Activated CD4-positive, CD25-positive, alpha-beta regulatory T cell treated with anti-CD3 and anti-CD28 coated beads, Interleukin-2, amount 50 U/mL, for 72 hours (primary cell): Measurements from ENCODE around the gene MICU2.
"Not testable (repeated sequence)": the region's sequence is repeated elsewhere in the genome, so short reads cannot be mapped to it uniquely, and the experiment has no call there.

Source experiments
- DNase-seq: peaks from one replicate; pipeline ENCODE4 v3.0.0; 2021

The MICU2 gene

GRCh38 chr13:21590665-21591456 is 13.1 kb downstream of the MICU2 start:
- not testable (repeated sequence) for DNase-seq

GRCh38 chr13:21590231-21590630 is 13.7 kb downstream of the MICU2 start:
- DNase-seq = no peak

- not testable (repeated sequence) for DNase-seq
These were observed 14.5 kb downstream of the MICU2 start for GRCh38 chr13:21589510-21589909.

- DNase-seq = not testable (repeated sequence)
These were observed 15.6 kb downstream of the MICU2 start for GRCh38 chr13:21588411-21588810.

GRCh38 chr13:21584973-21585592 is 18.9 kb downstream of the MICU2 start:
- no peak for DNase-seq

- DNase-seq = no peak
These were observed 20.5 kb downstream of the MICU2 start for GRCh38 chr13:21583478-21583877.

GRCh38 chr13:21580736-21581135 is 23.2 kb downstream of the MICU2 start:
- DNase-seq = no peak

- no peak for DNase-seq
These were observed 24.1 kb downstream of the MICU2 start for GRCh38 chr13:21579754-21580316.

- DNase-seq = no peak
These were observed 25.2 kb downstream of the MICU2 start for GRCh38 chr13:21578748-21579147.

GRCh38 chr13:21576426-21576825 is 27.5 kb downstream of the MICU2 start:
- no peak for DNase-seq

GRCh38 chr13:21573920-21574712 is 29.9 kb downstream of the MICU2 start:
- no peak for DNase-seq

- DNase-seq = no peak
These were observed 34.3 kb downstream of the MICU2 start for GRCh38 chr13:21569686-21570085.

- DNase-seq = no peak
These were observed 35.1 kb downstream of the MICU2 start for GRCh38 chr13:21568854-21569253.

GRCh38 chr13:21567714-21568113 is 36.3 kb downstream of the MICU2 start:
- DNase-seq = no peak

GRCh38 chr13:21557995-21558394 is 46.0 kb downstream of the MICU2 start:
- no peak for DNase-seq

- DNase-seq = no peak
These were observed 47.9 kb downstream of the MICU2 start for GRCh38 chr13:21556051-21556450.

GRCh38 chr13:21553261-21553660 is 50.7 kb downstream of the MICU2 start:
- not testable (repeated sequence) for DNase-seq

- DNase-seq = no peak
These were observed 53.1 kb downstream of the MICU2 start for GRCh38 chr13:21550918-21551317.

- DNase-seq = no peak
These were observed 54.3 kb downstream of the MICU2 start for GRCh38 chr13:21549633-21550032.

GRCh38 chr13:21548577-21548976 is 55.4 kb downstream of the MICU2 start:
- DNase-seq = no peak

GRCh38 chr13:21546372-21546771 is 57.6 kb downstream of the MICU2 start:
- DNase-seq = no peak

- no peak for DNase-seq
These were observed 59.5 kb downstream of the MICU2 start for GRCh38 chr13:21544515-21544914.

GRCh38 chr13:21542563-21542962 is 61.4 kb downstream of the MICU2 start:
- DNase-seq = no peak
